HL-60/S4 treated with phorbol 12-myristate 13-acetate at 8.2 ng/mL for 4 days and 3 days (cell line): ENCODE measurements around the gene FGFRL1.
"Not testable (repeated sequence)": the region's sequence is repeated elsewhere in the genome, so short reads cannot be mapped to it uniquely, and the experiment has no call there.

Source experiments
- in situ Hi-C: fragments of 300-500 bp; cut with MboI; formaldehyde crosslinking; loops from 2 replicates; pipeline ENCODE4 v1.15.0; 2022; ENCODE audit warnings: low sequenced_read_pairs

The FGFRL1 gene

GRCh38 chr4:992297-993110 is 18.9 kb upstream of the FGFRL1 start:
- in situ Hi-C loops, result no loop called here

GRCh38 chr4:993111-994029 is 18.1 kb upstream of the FGFRL1 start, which contains the start of gene SLC26A1:
Gene SLC26A1, minus strand, starts transcription at chr4:993404. Its CDS starts 1,701 bp downstream, at chr4:991703.
- in situ Hi-C loops, result no loop called here

GRCh38 chr4:995311-996026 is 16.0 kb upstream of the FGFRL1 start:
- in situ Hi-C loops, result no loop called here

- in situ Hi-C loops, result no loop called here
Measured at GRCh38 chr4:996030-996996, 15.1 kb upstream of the FGFRL1 start.

GRCh38 chr4:996997-997374 is 14.4 kb upstream of the FGFRL1 start:
- in situ Hi-C loops, result no loop called here

- in situ Hi-C loops, result no loop called here
Measured at GRCh38 chr4:997375-998071, 13.9 kb upstream of the FGFRL1 start.

GRCh38 chr4:998096-998691 is 13.2 kb upstream of the FGFRL1 start:
- in situ Hi-C loops, result no loop called here

- in situ Hi-C loops, result not testable (repeated sequence)
Measured at GRCh38 chr4:999240-999863, 12.1 kb upstream of the FGFRL1 start.

GRCh38 chr4:999882-1000425 is 11.5 kb upstream of the FGFRL1 start:
- in situ Hi-C loops, result no loop called here

GRCh38 chr4:1000686-1001260 is 10.7 kb upstream of the FGFRL1 start:
- in situ Hi-C loops, result no loop called here

- in situ Hi-C loops, result no loop called here
Measured at GRCh38 chr4:1001561-1002130, 9.8 kb upstream of the FGFRL1 start.

- in situ Hi-C loops, result no loop called here
Measured at GRCh38 chr4:1002131-1002630, 9.2 kb upstream of the FGFRL1 start.

GRCh38 chr4:1002631-1003251 is 8.7 kb upstream of the FGFRL1 start:
- in situ Hi-C loops, result no loop called here

- in situ Hi-C loops, result no loop called here
Measured at GRCh38 chr4:1003271-1004070, 8.0 kb upstream of the FGFRL1 start.

- in situ Hi-C loops, result no loop called here
Measured at GRCh38 chr4:1004071-1004418, 7.4 kb upstream of the FGFRL1 start.
